ENCODE data around the gene SMIM35. TPM values are rescaled to one million over a fixed set of nuclear protein-coding genes. Genes with fewer than 3 reads are reported as not detected.

The SMIM35 gene
- total RNA-seq, 1 donor, result not detected

- DNase-seq (ENCODE audit: insufficient read length, low spot score, missing footprints), result no peak
- H3K4me1 ChIP-seq (ENCODE audit: insufficient read depth, low read length), result no peaks in the 10 kb centered on the region
- no peaks in the 10 kb centered on the region for H3K9me3 ChIP-seq (ENCODE audit: low read depth, low read length)
- H4K20me1 ChIP-seq (ENCODE audit: insufficient read depth, low read length), result no peaks in the 10 kb centered on the region
- TF ChIP-seq CTCF (IDR thresholded peaks at IDR 0.05; ENCODE audit: extremely low read depth, low read depth, low read length), result no peak
- H3K27ac ChIP-seq (ENCODE audit: low read depth, low read length), result no peak overlapping the region
- H3K27me3 ChIP-seq (ENCODE audit: insufficient read depth, low read length), result no peaks in the 10 kb centered on the region
- H3K79me2 ChIP-seq (ENCODE audit: insufficient read depth, low read length), result no peaks in the 10 kb centered on the region
- H3K36me3 ChIP-seq (ENCODE audit: insufficient read depth, low read length), result no peaks in the 10 kb centered on the region
- H2AFZ ChIP-seq (ENCODE audit: low read length), result no peak overlapping the region
- no peak overlapping the region for H3K4me2 ChIP-seq (ENCODE audit: insufficient read depth, low read length)
- H3K4me3 ChIP-seq (ENCODE audit: insufficient read depth, low read length), result no peak overlapping the region
Measured at GRCh38 chr11:117969160-117969991, 117.4 kb downstream of the SMIM35 start.

- Histone ChIP-seq H3K4me2 (ENCODE audit: insufficient read depth, low read length) (no peak overlapping the region), H3K79me2 (ENCODE audit: insufficient read depth, low read length) (no peaks in the 10 kb centered on the region), H3K4me3 (ENCODE audit: insufficient read depth, low read length) (no peak overlapping the region), H3K4me1 (ENCODE audit: insufficient read depth, low read length) (no peaks in the 10 kb centered on the region), H3K36me3 (ENCODE audit: insufficient read depth, low read length) (no peaks in the 10 kb centered on the region), H3K27ac (ENCODE audit: low read depth, low read length) (no peak overlapping the region), H3K9me3 (ENCODE audit: low read depth, low read length) (no peaks in the 10 kb centered on the region), H3K27me3 (ENCODE audit: insufficient read depth, low read length) (no peaks in the 10 kb centered on the region), H2AFZ (ENCODE audit: low read length) (no peak overlapping the region), H4K20me1 (ENCODE audit: insufficient read depth, low read length) (no peaks in the 10 kb centered on the region)
- DNase-seq (ENCODE audit: insufficient read length, low spot score, missing footprints), result no peak
- TF ChIP-seq CTCF (IDR thresholded peaks at IDR 0.05; ENCODE audit: extremely low read depth, low read depth, low read length), result no peak
Measured at GRCh38 chr11:117966908-117967307, 119.9 kb downstream of the SMIM35 start.

- Histone ChIP-seq H3K36me3 (ENCODE audit: insufficient read depth, low read length) (no peaks in the 10 kb centered on the region), H3K4me1 (ENCODE audit: insufficient read depth, low read length) (no peaks in the 10 kb centered on the region), H4K20me1 (ENCODE audit: insufficient read depth, low read length) (no peaks in the 10 kb centered on the region), H3K79me2 (ENCODE audit: insufficient read depth, low read length) (no peaks in the 10 kb centered on the region), H3K27me3 (ENCODE audit: insufficient read depth, low read length) (no peaks in the 10 kb centered on the region), H3K4me2 (ENCODE audit: insufficient read depth, low read length) (no peak overlapping the region), H3K27ac (ENCODE audit: low read depth, low read length) (no peak overlapping the region), H3K4me3 (ENCODE audit: insufficient read depth, low read length) (no peak overlapping the region), H2AFZ (ENCODE audit: low read length) (no peak overlapping the region), H3K9me3 (ENCODE audit: low read depth, low read length) (no peaks in the 10 kb centered on the region)
- no peak for DNase-seq (ENCODE audit: insufficient read length, low spot score, missing footprints)
- TF ChIP-seq CTCF (IDR thresholded peaks at IDR 0.05; ENCODE audit: extremely low read depth, low read depth, low read length), result no peak
Measured at GRCh38 chr11:117962826-117963225, 123.9 kb downstream of the SMIM35 start.

- Histone ChIP-seq H3K4me1 (ENCODE audit: insufficient read depth, low read length) (no peaks in the 10 kb centered on the region), H3K4me2 (ENCODE audit: insufficient read depth, low read length) (no peak overlapping the region), H3K79me2 (ENCODE audit: insufficient read depth, low read length) (no peaks in the 10 kb centered on the region), H3K4me3 (ENCODE audit: insufficient read depth, low read length) (no peak overlapping the region), H2AFZ (ENCODE audit: low read length) (no peak overlapping the region), H4K20me1 (ENCODE audit: insufficient read depth, low read length) (no peaks in the 10 kb centered on the region), H3K27me3 (ENCODE audit: insufficient read depth, low read length) (no peaks in the 10 kb centered on the region), H3K36me3 (ENCODE audit: insufficient read depth, low read length) (no peaks in the 10 kb centered on the region), H3K9me3 (ENCODE audit: low read depth, low read length) (no peaks in the 10 kb centered on the region), H3K27ac (ENCODE audit: low read depth, low read length) (no peak overlapping the region)
- DNase-seq (ENCODE audit: insufficient read length, low spot score, missing footprints), result no peak
- TF ChIP-seq CTCF (IDR thresholded peaks at IDR 0.05; ENCODE audit: extremely low read depth, low read depth, low read length), result no peak
Measured at GRCh38 chr11:117961896-117962295, 124.9 kb downstream of the SMIM35 start.
